HG03460 (cell line): Measurements from ENCODE around the gene FRA10AC1.

ENCODE experiments used
- ATAC-seq: cut with Tn5 transposase; IDR thresholded peaks from one replicate; pipeline ENCODE4 v1.9.1; 2021; ENCODE audit not compliant: unreplicated experiment

FRA10AC1 gene

GRCh38 chr10:93630625-93631557 is 71.5 kb downstream of the FRA10AC1 start:
- no peak for ATAC-seq

GRCh38 chr10:93629647-93630305 is 72.6 kb downstream of the FRA10AC1 start:
- no peak for ATAC-seq

GRCh38 chr10:93628858-93629257 is 73.5 kb downstream of the FRA10AC1 start:
- ATAC-seq: no peak

DNA sequence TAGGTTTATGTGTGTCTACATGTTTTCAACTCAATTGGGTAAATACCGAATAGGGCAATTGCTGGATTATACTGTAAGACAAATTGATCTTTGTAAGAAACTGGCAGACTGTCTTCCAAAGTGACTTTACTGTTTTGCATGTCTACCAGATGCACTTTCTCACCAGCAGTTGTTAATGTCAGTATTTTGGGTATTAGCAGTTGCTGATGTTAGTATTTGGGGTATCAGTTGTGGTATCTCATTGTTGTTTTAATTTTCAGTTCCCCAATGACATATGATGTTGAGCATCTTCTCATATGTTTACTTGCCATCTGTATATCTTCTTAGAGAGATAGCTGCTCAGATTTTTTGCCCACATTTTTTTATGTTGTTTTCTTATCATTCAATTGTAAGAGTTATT is 79.5 kb downstream of the FRA10AC1 start:
- ATAC-seq: no peak

DNA sequence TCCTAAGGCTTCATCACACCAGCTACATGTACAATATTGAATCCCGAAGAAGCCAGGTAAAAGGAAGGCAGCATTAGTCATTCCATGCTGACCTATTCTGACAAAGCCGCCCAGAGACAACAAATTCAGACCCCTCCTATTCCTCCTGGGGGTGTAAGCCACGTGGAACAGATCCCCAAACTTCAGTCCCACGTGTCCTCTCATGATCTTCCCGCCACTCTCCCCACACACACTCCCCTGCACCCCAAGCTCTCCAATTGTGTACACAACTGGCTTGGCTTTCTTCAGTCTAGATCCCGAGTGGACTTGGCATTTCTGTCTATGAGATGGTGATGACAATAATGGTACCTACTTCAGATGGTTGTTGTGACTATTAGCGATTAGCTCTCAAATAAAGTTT is 81.5 kb downstream of the FRA10AC1 start:
- ATAC-seq: no peak
